ENCODE results near the gene NAGA.

- no peak for TF ChIP-seq CTCF (IDR thresholded peaks at IDR 0.05)
- TF ChIP-seq POLR2A (IDR thresholded peaks at IDR 0.05): no peak
Measured at GRCh38 chr22:42068291-42068690, 2.3 kb downstream of the NAGA start.
